HL-60/S4 (cell line): Measurements from ENCODE around the gene ZACN.

ENCODE experiments used
- in situ Hi-C: fragments of 300-500 bp; cut with MboI; formaldehyde crosslinking; loops from 2 replicates; pipeline ENCODE4 v1.14.3; 2022; ENCODE audit warnings: low sequenced_read_pairs

Gene ZACN

GRCh38 chr17:76125922-76126321 lies 46.9 kb downstream of the ZACN start:
- in situ Hi-C loops, result loop anchor here (5.0 kb wide), 1 partner anchor 166 kb away; no protein-coding TSS in a partner anchor

GRCh38 chr17:76130473-76130872 lies 51.5 kb downstream of the ZACN start:
- in situ Hi-C loops, result no loop called here

GRCh38 chr17:76131051-76131691 lies 52.2 kb downstream of the ZACN start:
- in situ Hi-C loops, result no loop called here

- in situ Hi-C loops, result no loop called here
These were observed 53.0 kb downstream of the ZACN start for GRCh38 chr17:76131692-76132573.
